H1 (cell line): ENCODE measurements around the gene FRG2. TPM values are rescaled to one million over a fixed set of nuclear protein-coding genes. Genes with fewer than 3 reads are reported as not detected.
"Not testable (repeated sequence)": the region's sequence is repeated elsewhere in the genome, so short reads cannot be mapped to it uniquely, and the experiment has no call there.

Source experiments
- CTCF ChIA-PET: fragments of 300-600 bp; sonication (Branson Sonifier 250); formaldehyde crosslinking; loops from one replicate; lab custom pipeline; 2021; ENCODE audit not compliant: partially characterized antibody; lab: Charles Lee
- POLR2A ChIA-PET: fragments of 300-600 bp; sonication (Branson Sonifier 250); formaldehyde crosslinking; loops from one replicate; lab custom pipeline; 2021; ENCODE audit warnings: inconsistent platforms; ENCODE audit not compliant: partially characterized antibody; lab: Charles Lee
- DNase-seq, 2 experiments: peaks; one replicate each; pipeline versions ENCODE4 v3.0.0 to v3.0.0-alpha.2; 2010 to 2022; ENCODE audit warnings: low spot score in 2 of 2, low read depth in 1 of 2, mixed read lengths in 1 of 2
- FAIRE-seq: peaks from 2 replicates; lab custom pipeline; 2011; peaks lifted over from hg19 to GRCh38; lab: Jason Lieb, UNC
- H2AFZ ChIP-seq: 2 replicates; pipeline ENCODE4 v1.8.1; 2012; ENCODE audit warnings: low read length, inconsistent platforms
- H2AK5ac ChIP-seq: 2 replicates; pipeline ENCODE4 v1.6.1; 2013; ENCODE audit warnings: low read depth, low read length
- H2BK120ac ChIP-seq: replicated peaks from 2 replicates; pipeline ENCODE3; 2013; ENCODE audit warnings: low read depth, low read length, inconsistent platforms
- H2BK12ac ChIP-seq: 2 replicates; pipeline ENCODE4 v1.6.1; 2013; ENCODE audit warnings: low read depth, low read length
- H2BK15ac ChIP-seq: 2 replicates; pipeline ENCODE4 v1.6.1; 2013; ENCODE audit warnings: low read length
- H2BK20ac ChIP-seq: 2 replicates; pipeline ENCODE4 v1.6.1; 2013; ENCODE audit warnings: low read length
- H2BK5ac ChIP-seq: 2 replicates; pipeline ENCODE4 v1.6.1; 2013; ENCODE audit warnings: low read depth, low read length
- H3K14ac ChIP-seq: 2 replicates; pipeline ENCODE4 v1.6.1; 2013; ENCODE audit warnings: inconsistent platforms; ENCODE audit not compliant: insufficient read length
- H3K18ac ChIP-seq: 2 replicates; pipeline ENCODE4 v1.6.1; 2013; ENCODE audit warnings: low read length; ENCODE audit errors: extremely low read depth
- H3K23ac ChIP-seq: 2 replicates; pipeline ENCODE4 v1.6.1; 2013; ENCODE audit warnings: inconsistent platforms; ENCODE audit not compliant: insufficient read length
- H3K23me2 ChIP-seq: 2 replicates; pipeline ENCODE4 v1.6.1; 2013; ENCODE audit warnings: low read depth, low read length
- H3K27ac ChIP-seq: 2 replicates; pipeline ENCODE4 v1.6.1; 2011; ENCODE audit warnings: low read depth, low read length, inconsistent platforms
- H3K27me3 ChIP-seq, 4 experiments: replicated peaks in 1 of 4; 1 replicate in 1 of 4; 2 replicates in 3 of 4; pipeline versions ENCODE4 v1.6.1 to v1.8.1; 2011 to 2013; ENCODE audit warnings: low read length in 3 of 4, mild to moderate bottlenecking in 3 of 4, inconsistent platforms in 2 of 4, mixed read lengths in 2 of 4, moderate library complexity in 1 of 4; ENCODE audit not compliant: control insufficient read depth in 3 of 4, insufficient read depth in 3 of 4; ENCODE audit errors: extremely low read depth in 1 of 4
- H3K36me3 ChIP-seq, 4 experiments: 2 replicates each; pipeline versions ENCODE4 v1.6.1 to v1.8.1; 2011 to 2013; ENCODE audit warnings: mild to moderate bottlenecking in 4 of 4, low read length in 3 of 4, moderate library complexity in 2 of 4, control low read depth in 1 of 4, inconsistent platforms in 1 of 4; ENCODE audit not compliant: insufficient read depth in 4 of 4, control insufficient read depth in 2 of 4
- H3K4ac ChIP-seq: replicated peaks from 2 replicates; pipeline ENCODE3; 2013; ENCODE audit warnings: low read length, low read depth, mixed read lengths, inconsistent platforms; ENCODE audit not compliant: insufficient read length
- H3K4me1 ChIP-seq, 4 experiments: replicated peaks in 1 of 4; 1 replicate in 1 of 4; 2 replicates in 3 of 4; pipeline versions ENCODE4 v1.6.1 to v1.8.1; 2011 to 2013; ENCODE audit warnings: low read length in 3 of 4, inconsistent platforms in 2 of 4, mixed read lengths in 1 of 4; ENCODE audit not compliant: insufficient read depth in 4 of 4, control insufficient read depth in 3 of 4
- H3K4me2 ChIP-seq, 2 experiments: 2 replicates each; pipeline versions ENCODE4 v1.6.1 to v1.8.1; 2011 to 2013; ENCODE audit warnings: low read depth in 2 of 2, low read length in 2 of 2, control low read depth in 1 of 2, inconsistent platforms in 1 of 2, mild to moderate bottlenecking in 1 of 2; ENCODE audit not compliant: insufficient read depth in 1 of 2
- H3K4me3 ChIP-seq, 4 experiments: fragments of 200-600, 300-600 bp in 1 of 4; sonication (generic), shearing (Covaris generic), sonication (Bioruptor Twin) in 1 of 4; 2 replicates each; pipeline versions ENCODE4 v1.5.1 to v1.8.1; 2011 to 2016; ENCODE audit warnings: low read length in 4 of 4, low read depth in 3 of 4, control low read depth in 2 of 4, inconsistent platforms in 2 of 4, mild to moderate bottlenecking in 2 of 4, mixed read lengths in 1 of 4, moderate library complexity in 1 of 4; ENCODE audit not compliant: insufficient read depth in 2 of 4; ENCODE audit errors: extremely low read depth in 1 of 4
- H3K56ac ChIP-seq: replicated peaks from 2 replicates; pipeline ENCODE3; 2013; ENCODE audit warnings: low read depth, mild to moderate bottlenecking, mixed read lengths, low read length, inconsistent platforms; ENCODE audit not compliant: insufficient read length
- H3K79me1 ChIP-seq: 2 replicates; pipeline ENCODE4 v1.6.1; 2013; ENCODE audit warnings: low read depth, low read length, control low read depth
- H3K79me2 ChIP-seq, 2 experiments: 2 replicates each; pipeline versions ENCODE4 v1.6.1 to v1.8.1; 2012 to 2013; ENCODE audit warnings: low read length in 2 of 2, mild to moderate bottlenecking in 2 of 2, inconsistent platforms in 1 of 2; ENCODE audit not compliant: insufficient read depth in 2 of 2, control insufficient read depth in 1 of 2
- H3K9ac ChIP-seq, 4 experiments: replicated peaks in 1 of 4; 1 replicate in 1 of 4; 2 replicates in 3 of 4; pipeline versions ENCODE4 v1.6.1 to v1.8.1; 2011 to 2013; ENCODE audit warnings: low read depth in 3 of 4, low read length in 3 of 4, control low read depth in 2 of 4, mild to moderate bottlenecking in 2 of 4, moderate library complexity in 2 of 4, inconsistent platforms in 1 of 4; ENCODE audit errors: extremely low read depth in 1 of 4
- H3K9me3 ChIP-seq, 2 experiments: 2 replicates each; pipeline versions ENCODE4 v1.6.1 to v1.8.1; 2012 to 2013; ENCODE audit warnings: mild to moderate bottlenecking in 2 of 2, moderate library complexity in 2 of 2, control low read depth in 1 of 2, inconsistent platforms in 1 of 2, low read depth in 1 of 2, low read length in 1 of 2, mixed read lengths in 1 of 2; ENCODE audit not compliant: insufficient read depth in 2 of 2
- H4K20me1 ChIP-seq, 2 experiments: replicated peaks in 1 of 2; 2 replicates each; pipeline versions ENCODE3 to v1.8.1; 2011 to 2013; ENCODE audit warnings: inconsistent platforms in 2 of 2, low read length in 2 of 2, mild to moderate bottlenecking in 1 of 2; ENCODE audit not compliant: insufficient read depth in 2 of 2, control insufficient read depth in 1 of 2
- H4K5ac ChIP-seq: 2 replicates; pipeline ENCODE4 v1.6.1; 2013; ENCODE audit warnings: low read length, low read depth, mixed read lengths, inconsistent platforms; ENCODE audit not compliant: insufficient read length
- H4K8ac ChIP-seq: 2 replicates; pipeline ENCODE4 v1.8.0; 2013; ENCODE audit warnings: mild to moderate bottlenecking, moderate library complexity, low read length, inconsistent platforms; ENCODE audit not compliant: insufficient read depth; ENCODE audit errors: extremely low read depth
- H4K91ac ChIP-seq: replicated peaks from 2 replicates; pipeline ENCODE3; 2013; ENCODE audit warnings: low read length, mixed read lengths, inconsistent platforms; ENCODE audit not compliant: insufficient read length
- WGBS, 2 experiments: shearing (Covaris generic) in 1 of 2; methylation state at CpG; one replicate each; pipeline versions ENCODE4 v1.1.6 to v1.1.7; 2013 to 2015; ENCODE audit warnings: low lambda C conversion rate in 2 of 2, mixed read lengths in 2 of 2, inconsistent platforms in 1 of 2, low coverage in 1 of 2, missing lambda C conversion rate in 1 of 2; ENCODE audit not compliant: insufficient replicate concordance in 2 of 2, insufficient coverage in 1 of 2, insufficient read length in 1 of 2; ENCODE audit errors: extremely low coverage in 1 of 2, missing lambda C conversion rate in 1 of 2; 5-methylcytosine and 5-hydroxymethylcytosine counted together
- polyA plus RNA-seq, 7 experiments: library from polyadenylated mRNA; depleted of rRNA in 3 of 7; stranded (reverse) in 5 of 7; unstranded in 2 of 7; fragments of >200 nt in 5 of 7; fragments of 200-250 nt in 2 of 7; gene quantifications; 1 replicate in 5 of 7; 2 replicates in 1 of 7; 4 replicates in 1 of 7; pipeline versions ENCODE4 v1.2.1 to v1.2.3, GENCODE V29; 2011 to 2013; ENCODE audit warnings: missing spikeins in 2 of 7, mixed read lengths in 2 of 7
- total RNA-seq: library from RNA; stranded (reverse); fragmentation: NEBNext Ultra II Directional; extraction: Animal tissue kit (Norgen Biotek cat#: 25700); gene quantifications from 2 replicates; pipeline ENCODE4 v1.2.1, GENCODE V29; 2021

FRG2 gene
- total and polyA plus RNA-seq, 2 of the 8 experiments (the other 6 are each of a cell fraction or from before 2014, with no cell fraction given) = not detected

DNA sequence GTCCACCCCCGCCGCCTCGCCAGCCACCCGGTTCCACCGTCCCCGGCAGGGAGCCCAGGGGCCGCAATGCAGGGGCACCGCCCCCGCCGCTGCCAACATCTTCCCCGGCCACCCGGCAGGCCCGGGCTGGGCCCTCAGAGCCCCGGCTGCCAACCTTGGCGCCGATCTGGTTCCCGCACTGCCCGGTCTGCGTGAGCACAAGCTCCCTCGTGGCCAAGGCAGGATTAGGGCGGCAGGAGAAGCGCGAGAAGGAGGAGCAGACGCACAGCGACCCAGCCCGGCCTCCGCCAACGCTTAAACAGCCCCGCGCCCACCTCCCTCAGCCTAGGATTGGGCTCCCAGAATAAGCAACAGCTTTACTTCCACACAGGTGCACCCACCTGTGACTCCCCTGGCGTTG lies 42.4 kb downstream of the FRG2 start:
- H4K20me1 ChIP-seq, H2BK5ac ChIP-seq, H3K56ac ChIP-seq, H4K5ac ChIP-seq, H3K79me1 ChIP-seq, H3K23ac ChIP-seq, H3K4ac ChIP-seq, H3K4me1 ChIP-seq, H2BK12ac ChIP-seq, H3K14ac ChIP-seq, POLR2A ChIA-PET, H3K36me3 ChIP-seq, H3K9ac ChIP-seq, H2BK15ac ChIP-seq, H3K27me3 ChIP-seq, H3K18ac ChIP-seq, H2AFZ ChIP-seq, H4K91ac ChIP-seq, FAIRE-seq, H4K8ac ChIP-seq, H3K4me3 ChIP-seq, H3K23me2 ChIP-seq, H2BK20ac ChIP-seq, H3K79me2 ChIP-seq, H2AK5ac ChIP-seq, H3K9me3 ChIP-seq, H3K4me2 ChIP-seq, DNase-seq, H3K27ac ChIP-seq, H2BK120ac ChIP-seq: not testable (repeated sequence)
- WGBS, 2 experiments = 83% methylated on average over 7 of the region's 31 CpGs; no CpG with 5 or more reads in 1 of the 2 experiments
- CTCF ChIA-PET = interaction anchor here (2.7 kb wide), 1 partner anchor 11 kb away, joined by 8 read pairs; no protein-coding TSS in a partner anchor

- H4K20me1 ChIP-seq, H3K27ac ChIP-seq, H2AK5ac ChIP-seq, H3K14ac ChIP-seq, FAIRE-seq, H2BK120ac ChIP-seq, H4K91ac ChIP-seq, H3K4me3 ChIP-seq, POLR2A ChIA-PET, H3K23me2 ChIP-seq, H2BK15ac ChIP-seq, H2BK20ac ChIP-seq, H3K79me1 ChIP-seq, H4K5ac ChIP-seq, H4K8ac ChIP-seq, H3K56ac ChIP-seq, DNase-seq, H3K4me2 ChIP-seq, H2BK12ac ChIP-seq, H3K4ac ChIP-seq, H3K27me3 ChIP-seq, H3K79me2 ChIP-seq, H3K9me3 ChIP-seq, H3K9ac ChIP-seq, H3K4me1 ChIP-seq, H2AFZ ChIP-seq, H3K36me3 ChIP-seq, H3K18ac ChIP-seq, H2BK5ac ChIP-seq, H3K23ac ChIP-seq: not testable (repeated sequence)
- CTCF ChIA-PET = interaction anchor here (2.7 kb wide), 1 partner anchor 10 kb away, joined by 8 read pairs; no protein-coding TSS in a partner anchor
- WGBS, 2 experiments = 84% methylated on average over 14 of the region's 41 CpGs; no CpG with 5 or more reads in 1 of the 2 experiments
Measured at GRCh38 chr4:189983916-189984526, 43.0 kb downstream of the FRG2 start.
